CD4-positive, alpha-beta memory T cell (primary cell): Measurements from ENCODE around the gene DTNA. TPM values are rescaled to one million over a fixed set of nuclear protein-coding genes. Genes with fewer than 3 reads are reported as not detected.

Source experiments
- CTCF ChIA-PET: fragments of 350-600 bp; sonication (Branson Sonifier 250); formaldehyde crosslinking; loops from one replicate; lab custom pipeline; 2021; ENCODE audit warnings: inconsistent platforms; ENCODE audit not compliant: partially characterized antibody; lab: Charles Lee
- POLR2A ChIA-PET: fragments of 350-600 bp; sonication (Branson Sonifier 250); formaldehyde crosslinking; loops from one replicate; lab custom pipeline; 2021; ENCODE audit not compliant: partially characterized antibody; lab: Charles Lee
- DNase-seq, 5 donors: peaks; one replicate each; pipeline versions ENCODE4 v3.0.0 to v3.0.0-alpha.2; 2020 to 2022; ENCODE audit warnings: mixed read lengths in 1 of 5
- H3K27ac ChIP-seq: one replicate; pipeline ENCODE4 v1.7.0; 2013; ENCODE audit warnings: low read depth, low read length
- H3K27me3 ChIP-seq: 2 replicates; pipeline ENCODE4 v1.7.0; 2013; ENCODE audit warnings: mild to moderate bottlenecking, low read length, moderate library complexity; ENCODE audit not compliant: insufficient read depth
- H3K36me3 ChIP-seq: 2 replicates; pipeline ENCODE4 v1.7.0; 2013; ENCODE audit warnings: mild to moderate bottlenecking, low read length, moderate library complexity; ENCODE audit not compliant: insufficient read depth
- H3K4me1 ChIP-seq: 2 replicates; pipeline ENCODE4 v1.7.0; 2013; ENCODE audit warnings: mild to moderate bottlenecking, low read length, moderate library complexity; ENCODE audit not compliant: insufficient read depth
- H3K4me3 ChIP-seq, 2 donors: one replicate each; pipeline ENCODE4 v1.7.0; 2013; ENCODE audit warnings: low read length in 2 of 2, mild to moderate bottlenecking in 1 of 2
- H3K9me3 ChIP-seq, 2 donors: one replicate each; pipeline ENCODE4 v1.7.0; 2013; ENCODE audit warnings: low read length in 2 of 2, control low read depth in 1 of 2; ENCODE audit not compliant: control insufficient read depth in 1 of 2
- H3K27ac Mint-ChIP-seq, 7 donors: one replicate each; pipeline ENCODE4 v1.8.0; 2020 to 2021; ENCODE audit warnings: mixed read lengths in 7 of 7, mild to moderate bottlenecking in 6 of 7, inconsistent platforms in 3 of 7, moderate library complexity in 3 of 7
- H3K27me3 Mint-ChIP-seq, 2 donors: one replicate each; pipeline ENCODE4 v1.8.0; 2020 to 2021; ENCODE audit warnings: mixed read lengths in 2 of 2
- H3K36me3 Mint-ChIP-seq, 2 donors: one replicate each; pipeline ENCODE4 v1.8.0; 2020 to 2021; ENCODE audit warnings: mixed read lengths in 2 of 2, inconsistent platforms in 1 of 2, mild to moderate bottlenecking in 1 of 2
- H3K4me1 Mint-ChIP-seq, 4 donors: one replicate each; pipeline ENCODE4 v1.8.0; 2020 to 2021; ENCODE audit warnings: mixed read lengths in 4 of 4, mild to moderate bottlenecking in 1 of 4
- H3K4me3 Mint-ChIP-seq, 8 donors: one replicate each; pipeline ENCODE4 v1.8.0; 2020 to 2021; ENCODE audit warnings: mixed read lengths in 8 of 8, mild to moderate bottlenecking in 7 of 8, moderate library complexity in 6 of 8, inconsistent platforms in 3 of 8
- H3K9me3 Mint-ChIP-seq, 8 donors: one replicate each; pipeline ENCODE4 v1.8.0; 2020 to 2021; ENCODE audit warnings: mixed read lengths in 8 of 8, mild to moderate bottlenecking in 5 of 8, inconsistent platforms in 3 of 8, moderate library complexity in 1 of 8
- intact Hi-C: fragments of 100-400 bp; cut with micrococcal nuclease; formaldehyde crosslinking; loops from one replicate; pipeline ENCODE4 v1.15.1; 2023
- polyA plus RNA-seq, 2 donors: library from polyadenylated mRNA; unstranded; fragments of 300-500 nt; fragmentation: Illumina TruSeq; gene quantifications; one replicate each; pipeline ENCODE4 v1.2.3, GENCODE V29; 2021
- total RNA-seq, 2 experiments: library from RNA; stranded (reverse); gene quantifications; one replicate each; pipeline ENCODE4 v1.2.3, GENCODE V29; 2021

The DTNA gene
- total and polyA plus RNA-seq, 4 experiments from 2014 or later, result 0.58 TPM; not detected in 3

DNA sequence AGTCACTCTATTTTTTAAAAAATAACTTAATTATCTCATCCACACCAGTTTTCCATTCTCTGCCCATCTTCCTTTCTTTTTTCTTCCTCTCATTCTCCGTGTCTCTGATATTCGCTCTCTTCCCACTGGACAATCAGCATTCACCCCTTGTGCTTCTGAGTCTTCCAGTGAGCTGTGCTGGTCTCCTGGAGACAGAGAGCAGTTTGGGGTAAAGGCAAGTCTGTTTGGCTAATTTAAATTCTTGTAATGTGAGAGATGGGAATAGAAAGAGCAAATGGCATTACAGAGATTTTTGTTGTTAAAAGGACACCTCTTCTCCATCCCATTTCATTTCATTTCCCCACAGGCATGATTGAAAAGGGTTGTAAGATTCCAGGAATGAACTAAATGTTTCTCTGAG is 107.5 kb downstream of the DTNA start:
- H3K9me3 Mint-ChIP-seq, result no peaks in the 10 kb centered on the region

DNA sequence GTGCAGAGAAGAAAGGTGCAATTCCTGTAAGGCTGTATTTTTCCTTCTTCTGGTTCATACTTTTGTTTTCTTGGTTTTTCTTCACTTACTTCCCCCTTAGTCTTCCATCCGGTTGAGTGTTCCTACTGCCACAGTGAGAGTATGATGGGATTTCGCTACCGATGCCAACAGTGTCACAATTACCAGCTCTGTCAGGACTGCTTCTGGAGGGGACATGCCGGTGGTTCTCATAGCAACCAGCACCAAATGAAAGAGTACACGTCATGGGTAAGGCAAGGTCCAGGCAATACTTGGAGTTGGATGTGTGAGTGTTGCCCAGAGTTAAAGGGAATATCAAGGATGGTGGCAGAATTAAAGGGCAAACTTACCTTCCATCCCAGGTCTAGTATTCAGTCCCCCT is 108.0 kb downstream of the DTNA start:
- CTCF ChIA-PET, result no interaction called here
- no peak overlapping the region for H3K27ac Mint-ChIP-seq
- POLR2A ChIA-PET, result no interaction called here
- H3K4me1 Mint-ChIP-seq, result no peaks in the 10 kb centered on the region
- peaks cover 3 to 6% of the 10 kb centered on the region in 2 donors for H3K27me3 Mint-ChIP-seq
- Histone ChIP-seq H3K4me3 (no peak overlapping the region), H3K27me3 (no peaks in the 10 kb centered on the region), H3K27ac (no peak overlapping the region), H3K36me3 (no peaks in the 10 kb centered on the region), H3K9me3 (no peaks in the 10 kb centered on the region), H3K4me1 (no peaks in the 10 kb centered on the region)
- H3K9me3 Mint-ChIP-seq, result no peaks in the 10 kb centered on the region
- no peaks in the 10 kb centered on the region for H3K36me3 Mint-ChIP-seq
- intact Hi-C loops, result no loop called here
- no peak for DNase-seq
- H3K4me3 Mint-ChIP-seq, result no peak overlapping the region

More for the DNA sequence above, 107.5 kb downstream of the DTNA start:
- DNase-seq, result no peak
- CTCF ChIA-PET, result no interaction called here
- Histone ChIP-seq H3K27me3 (no peaks in the 10 kb centered on the region), H3K4me1 (no peaks in the 10 kb centered on the region), H3K9me3 (no peaks in the 10 kb centered on the region), H3K4me3 (no peak overlapping the region), H3K36me3 (no peaks in the 10 kb centered on the region), H3K27ac (no peak overlapping the region)
- H3K36me3 Mint-ChIP-seq, result no peaks in the 10 kb centered on the region
- H3K4me1 Mint-ChIP-seq, result no peaks in the 10 kb centered on the region
- H3K27ac Mint-ChIP-seq, result no peak overlapping the region
- intact Hi-C loops, result no loop called here
- POLR2A ChIA-PET, result no interaction called here
- H3K4me3 Mint-ChIP-seq, result no peak overlapping the region
- peaks cover 3 to 7% of the 10 kb centered on the region in 2 donors for H3K27me3 Mint-ChIP-seq

DNA sequence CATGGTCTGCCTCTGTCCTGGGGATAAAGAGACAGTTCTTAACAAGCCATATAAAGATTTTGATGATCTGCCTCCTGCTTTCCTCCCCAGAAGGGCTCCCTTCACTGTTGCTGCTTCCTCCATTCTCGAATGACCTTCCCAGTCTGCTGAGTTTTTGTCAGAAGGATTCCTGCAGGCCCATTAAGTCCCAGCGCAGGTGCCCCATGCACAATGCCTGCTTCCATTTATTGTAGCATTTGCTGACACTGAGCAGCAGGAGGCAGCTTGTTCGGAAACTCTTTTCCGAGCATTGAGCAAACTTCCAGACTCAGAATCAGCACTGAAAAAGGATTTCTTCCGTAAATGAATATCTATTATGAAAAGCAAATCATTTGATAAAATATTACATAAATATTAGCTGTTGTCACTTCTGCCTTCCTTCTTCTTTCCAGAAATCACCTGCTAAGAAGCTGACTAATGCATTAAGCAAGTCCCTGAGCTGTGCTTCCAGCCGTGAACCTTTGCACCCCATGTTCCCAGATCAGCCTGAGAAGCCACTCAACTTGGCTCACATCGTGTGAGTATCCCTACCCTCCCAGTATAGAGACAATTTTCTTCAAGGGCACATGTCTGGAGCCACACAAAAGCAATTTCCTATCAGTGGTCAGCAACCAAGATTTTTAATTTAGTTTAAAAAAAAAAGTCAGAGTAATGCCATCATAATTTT is 110.4 kb downstream of the DTNA start:
- Histone ChIP-seq H3K36me3 (no peaks in the 10 kb centered on the region), H3K27me3 (no peaks in the 10 kb centered on the region), H3K4me3 (no peak overlapping the region), H3K27ac (no peak overlapping the region), H3K4me1 (no peaks in the 10 kb centered on the region), H3K9me3 (no peaks in the 10 kb centered on the region)
- Mint-ChIP-seq H3K4me1 (no peaks in the 10 kb centered on the region), H3K4me3 (no peak overlapping the region), H3K36me3 (no peaks in the 10 kb centered on the region), H3K9me3 (no peaks in the 10 kb centered on the region), H3K27ac (no peak overlapping the region), H3K27me3 (peaks cover 2 to 3% of the 10 kb centered on the region in 2 donors)
- intact Hi-C loops, result no loop called here
- no peak for DNase-seq
- CTCF ChIA-PET, result interaction anchor here (1.2 kb wide), 1 partner anchor 83 kb away, joined by 3 read pairs; no protein-coding TSS in a partner anchor
- POLR2A ChIA-PET, result no interaction called here

DNA sequence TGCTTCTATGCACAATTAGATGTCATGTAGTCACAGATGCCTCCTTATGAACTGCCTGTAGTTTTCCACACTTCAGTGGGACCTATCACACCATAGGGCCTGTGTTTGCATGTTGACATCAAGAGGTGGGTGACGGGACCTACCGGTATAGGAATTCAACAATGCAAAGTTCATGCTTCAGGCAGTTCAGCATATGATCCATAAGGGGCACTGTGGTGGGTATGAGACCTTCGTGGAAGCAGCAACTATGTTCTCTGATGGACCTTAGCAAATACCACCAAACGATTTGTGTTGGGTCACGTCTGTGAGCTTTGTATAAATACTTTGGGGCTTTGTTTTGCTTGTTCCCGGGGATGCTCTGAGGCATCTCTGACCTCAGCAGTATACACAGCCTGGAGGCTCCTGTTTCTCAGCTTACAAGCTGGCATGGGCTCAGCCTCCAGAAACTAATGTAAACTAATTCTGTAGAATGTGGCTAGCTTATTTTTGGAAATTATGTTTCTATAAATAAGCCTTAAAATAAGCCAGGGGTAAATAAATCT is 111.6 kb downstream of the DTNA start:
- no peaks in the 10 kb centered on the region for H3K4me1 ChIP-seq
- Mint-ChIP-seq H3K36me3 (no peaks in the 10 kb centered on the region), H3K27me3 (peaks cover 2 to 3% of the 10 kb centered on the region in 2 donors), H3K27ac (no peak overlapping the region), H3K4me1 (no peaks in the 10 kb centered on the region), H3K4me3 (no peak overlapping the region), H3K9me3 (no peaks in the 10 kb centered on the region)
- H3K27ac ChIP-seq, result no peak overlapping the region
- no peaks in the 10 kb centered on the region for H3K36me3 ChIP-seq
- CTCF ChIA-PET, result interaction anchor here (1.2 kb wide), 1 partner anchor 82 kb away, joined by 3 read pairs; no protein-coding TSS in a partner anchor
- no peaks in the 10 kb centered on the region for H3K9me3 ChIP-seq
- no peak overlapping the region for H3K4me3 ChIP-seq
- no peak for DNase-seq
- intact Hi-C loops, result no loop called here
- H3K27me3 ChIP-seq, result no peaks in the 10 kb centered on the region
- POLR2A ChIA-PET, result no interaction called here

DNA sequence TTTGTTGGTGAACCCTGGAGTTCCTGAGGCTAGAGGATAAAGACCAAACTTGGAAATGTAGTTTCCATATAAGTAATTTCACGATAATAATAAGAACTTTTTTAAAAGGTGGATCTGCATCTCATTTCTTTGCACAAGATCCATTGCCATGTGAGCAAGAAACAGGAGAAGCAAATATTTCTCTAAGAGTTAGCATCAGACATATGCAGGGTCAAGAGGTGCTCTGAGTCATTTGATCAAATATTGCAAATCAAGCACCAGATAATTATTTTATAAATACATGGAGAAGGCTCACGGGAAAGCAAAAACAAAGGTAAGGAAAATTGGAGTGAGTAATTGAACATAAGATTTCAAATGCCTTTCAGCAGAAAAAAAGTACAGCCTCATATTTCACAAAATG is 118.0 kb downstream of the DTNA start:
- Mint-ChIP-seq H3K36me3 (no peaks in the 10 kb centered on the region), H3K27ac (no peak overlapping the region), H3K4me3 (no peak overlapping the region), H3K27me3 (peaks cover 2% of the 10 kb centered on the region in 2 donors), H3K9me3 (peaks cover 0 to 3% (median 0%) of the 10 kb centered on the region in 8 donors), H3K4me1 (no peaks in the 10 kb centered on the region)
- ChIA-PET CTCF (no interaction called here), POLR2A (no interaction called here)
- Histone ChIP-seq H3K4me1 (no peaks in the 10 kb centered on the region), H3K36me3 (no peaks in the 10 kb centered on the region), H3K27me3 (no peaks in the 10 kb centered on the region), H3K4me3 (no peak overlapping the region), H3K27ac (no peak overlapping the region), H3K9me3 (no peaks in the 10 kb centered on the region)
- DNase-seq, result no peak
- intact Hi-C loops, result no loop called here

DNA sequence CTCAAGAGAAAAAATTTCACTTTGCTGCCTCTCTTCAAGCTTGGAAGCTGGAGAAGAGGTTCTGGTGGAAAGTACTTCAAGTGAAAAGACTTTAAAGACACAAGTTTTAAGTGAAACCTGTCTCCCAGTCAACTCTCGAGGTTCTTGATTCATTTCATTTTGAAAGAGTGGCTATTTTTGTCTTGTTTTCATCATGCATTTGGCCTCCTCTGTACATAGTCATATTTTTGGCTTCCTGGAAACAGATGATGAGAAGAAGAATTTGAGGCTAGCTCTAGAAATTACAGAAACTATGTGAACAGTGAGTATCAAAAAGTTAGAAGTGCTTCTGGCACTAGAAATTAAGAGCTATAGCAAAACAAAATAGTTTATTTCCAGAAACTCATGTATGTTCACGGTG is 124.8 kb downstream of the DTNA start:
- Mint-ChIP-seq H3K9me3 (peaks cover 0 to 3% (median 0%) of the 10 kb centered on the region in 8 donors), H3K4me3 (no peak overlapping the region), H3K27me3 (peaks cover 0 to 3% of the 10 kb centered on the region in 2 donors), H3K27ac (no peak overlapping the region), H3K36me3 (no peaks in the 10 kb centered on the region), H3K4me1 (no peaks in the 10 kb centered on the region)
- ChIA-PET POLR2A (no interaction called here), CTCF (no interaction called here)
- H3K27ac ChIP-seq, result no peak overlapping the region
- no peak overlapping the region for H3K4me3 ChIP-seq
- H3K36me3 ChIP-seq, result no peaks in the 10 kb centered on the region
- intact Hi-C loops, result no loop called here
- no peaks in the 10 kb centered on the region for H3K27me3 ChIP-seq
- no peak for DNase-seq
- H3K9me3 ChIP-seq, result no peaks in the 10 kb centered on the region
- H3K4me1 ChIP-seq, result no peaks in the 10 kb centered on the region

DNA sequence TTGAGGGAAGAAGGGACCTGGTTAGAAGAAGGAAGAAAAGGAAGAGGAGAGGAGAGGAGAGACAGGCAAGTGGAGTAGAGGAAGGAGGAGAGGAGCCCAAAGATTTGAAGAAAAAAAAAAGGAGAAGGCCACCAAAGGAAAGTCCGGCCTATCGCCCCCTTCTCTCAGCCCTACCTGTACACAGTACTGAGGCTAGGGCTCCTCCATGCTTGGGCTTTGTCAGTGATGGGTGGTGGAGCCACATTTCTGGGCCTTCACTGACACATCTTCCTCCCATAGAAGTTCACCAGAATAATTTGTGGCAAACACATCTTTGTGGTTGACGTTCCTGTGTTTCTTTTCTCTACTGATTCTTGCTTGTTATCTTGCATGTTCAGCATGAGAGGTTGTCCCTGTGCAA is 125.4 kb downstream of the DTNA start:
- H3K36me3 ChIP-seq, result no peaks in the 10 kb centered on the region
- no peak overlapping the region for H3K4me3 ChIP-seq
- H3K27ac ChIP-seq, result no peak overlapping the region
- H3K9me3 ChIP-seq, result no peaks in the 10 kb centered on the region
- Mint-ChIP-seq H3K36me3 (no peaks in the 10 kb centered on the region), H3K27me3 (peaks cover 0 to 3% of the 10 kb centered on the region in 2 donors), H3K4me3 (no peak overlapping the region), H3K9me3 (peaks cover 0 to 3% (median 0%) of the 10 kb centered on the region in 8 donors), H3K27ac (no peak overlapping the region), H3K4me1 (no peaks in the 10 kb centered on the region)
- no peaks in the 10 kb centered on the region for H3K4me1 ChIP-seq
- POLR2A ChIA-PET, result no interaction called here
- CTCF ChIA-PET, result no interaction called here
- intact Hi-C loops, result no loop called here
- DNase-seq, result no peak
- no peaks in the 10 kb centered on the region for H3K27me3 ChIP-seq
